HG02852 (cell line): ENCODE data around the gene CKMT1A.
"Not testable (repeated sequence)": the region's sequence is repeated elsewhere in the genome, so short reads cannot be mapped to it uniquely, and the experiment has no call there.

Experiments used
- ATAC-seq: cut with Tn5 transposase; IDR thresholded peaks from one replicate; pipeline ENCODE4 v1.9.1; 2021; ENCODE audit warnings: mild to moderate bottlenecking, moderate library complexity; ENCODE audit not compliant: unreplicated experiment

Gene CKMT1A

GRCh38 chr15:43693148-43694022 is at the start of gene CKMT1A:
TSS of gene CKMT1A (plus strand) at chr15:43693859. CDS start at chr15:43694051, 192 bp downstream.
- not testable (repeated sequence) for ATAC-seq

- no peak for ATAC-seq
These were observed 44.8 kb upstream of the CKMT1A start, which contains the start of gene CATSPER2 for GRCh38 chr15:43648649-43649429. TSS of gene CATSPER2 (minus strand) at chr15:43648844. CDS start at chr15:43648061, 783 bp downstream.

- not testable (repeated sequence) for ATAC-seq
These were observed 44.2 kb upstream of the CKMT1A start for GRCh38 chr15:43649430-43649926.

DNA sequence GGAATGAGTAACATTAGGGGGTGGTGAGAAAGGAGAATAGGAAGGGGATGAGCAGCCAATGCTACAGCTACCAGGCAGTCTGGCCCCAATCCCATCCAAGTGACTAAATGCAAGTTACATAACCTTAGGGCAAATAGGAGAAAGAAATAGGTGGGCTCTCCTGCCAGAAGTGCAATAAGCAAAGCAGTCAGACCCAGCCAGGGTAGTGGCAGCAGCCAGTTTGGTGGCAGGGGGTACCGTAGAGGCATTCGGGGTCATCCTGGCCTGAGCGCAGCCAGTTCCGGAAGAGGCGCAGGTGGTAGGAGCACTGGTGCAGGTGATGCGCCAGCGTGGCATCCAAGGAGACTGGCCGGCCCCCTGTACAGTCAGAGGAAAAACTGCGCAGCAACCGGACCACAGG is 33.9 kb upstream of the CKMT1A start:
- ATAC-seq = not testable (repeated sequence)

DNA sequence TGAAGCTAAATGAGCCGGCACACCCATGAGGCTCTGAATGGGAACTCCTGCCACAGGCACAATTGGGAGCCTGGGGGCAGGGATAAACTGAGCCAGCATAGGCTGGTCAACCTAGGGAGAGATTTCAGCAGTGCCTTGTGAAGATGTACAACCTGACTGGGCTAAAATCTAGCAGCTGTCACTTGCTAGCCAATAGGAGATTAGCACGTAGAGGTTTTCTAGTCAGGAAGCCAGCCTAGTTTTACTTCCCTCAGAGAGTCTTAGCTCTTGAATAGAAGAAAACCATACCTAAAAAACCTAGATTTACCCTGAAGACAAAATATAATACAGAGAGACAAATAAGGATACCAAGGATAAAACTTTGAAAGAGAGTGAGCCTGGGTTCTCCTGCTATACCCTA is 31.4 kb upstream of the CKMT1A start:
- not testable (repeated sequence) for ATAC-seq

- ATAC-seq = not testable (repeated sequence)
These were observed 30.3 kb upstream of the CKMT1A start for GRCh38 chr15:43663333-43663732.

DNA sequence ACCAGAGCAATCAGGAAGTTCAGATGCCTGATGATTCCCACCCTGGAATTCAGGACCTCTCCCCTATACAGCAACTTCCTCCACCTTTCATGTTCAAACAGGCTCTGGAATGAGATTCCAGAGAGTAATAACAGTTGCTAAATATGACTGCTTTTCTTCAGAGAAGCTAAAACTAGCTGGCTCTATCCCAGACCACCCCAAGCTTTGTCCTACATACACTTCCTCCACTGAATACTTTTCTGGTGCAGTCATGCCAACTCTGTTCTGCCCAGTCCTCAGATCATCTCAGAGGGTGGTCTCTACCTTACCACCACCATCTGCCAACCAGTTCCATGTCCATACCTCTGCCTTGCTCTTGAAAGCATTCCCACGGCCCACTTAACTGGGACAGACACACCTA is 27.5 kb upstream of the CKMT1A start:
- ATAC-seq = not testable (repeated sequence)

GRCh38 chr15:43674175-43674574 is 19.5 kb upstream of the CKMT1A start:
- not testable (repeated sequence) for ATAC-seq

DNA sequence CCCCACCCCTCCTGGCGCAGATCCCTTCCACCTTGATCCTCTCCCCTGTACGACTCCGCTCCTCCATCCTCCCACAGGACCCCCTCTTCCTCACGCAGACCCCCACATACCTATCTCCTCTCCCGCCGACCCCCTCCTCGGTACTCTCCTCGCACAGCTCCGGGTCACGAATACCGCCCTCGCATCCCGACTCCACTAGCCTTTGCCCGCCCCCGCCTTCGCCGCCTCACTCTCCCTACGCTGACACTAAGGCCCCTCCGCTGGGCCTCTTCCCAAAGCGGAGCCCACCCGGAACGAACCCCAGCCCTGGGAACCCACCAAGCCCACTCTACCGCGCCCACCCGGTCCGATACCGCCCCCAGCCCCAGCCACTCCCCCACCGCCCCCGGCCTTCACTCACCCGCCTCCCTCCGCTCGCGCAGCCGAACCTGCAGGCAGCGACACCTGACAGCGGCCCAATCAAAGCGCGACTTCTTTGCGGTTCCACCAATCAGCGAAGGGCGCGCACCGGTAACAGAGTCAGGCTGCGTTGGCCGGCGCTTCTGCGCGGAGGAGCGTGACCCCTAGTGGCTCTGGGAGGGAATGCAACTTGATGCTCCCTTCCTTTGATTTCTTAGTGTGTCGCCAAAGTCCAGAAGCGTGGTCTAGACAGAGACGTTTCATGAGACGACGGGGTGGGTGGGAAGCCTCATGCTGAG is 3.9 kb upstream of the CKMT1A start:
- peak; percentile 94 for ATAC-seq

- not testable (repeated sequence) for ATAC-seq
These were observed 980 bp upstream of the CKMT1A start for GRCh38 chr15:43692679-43693078.

DNA sequence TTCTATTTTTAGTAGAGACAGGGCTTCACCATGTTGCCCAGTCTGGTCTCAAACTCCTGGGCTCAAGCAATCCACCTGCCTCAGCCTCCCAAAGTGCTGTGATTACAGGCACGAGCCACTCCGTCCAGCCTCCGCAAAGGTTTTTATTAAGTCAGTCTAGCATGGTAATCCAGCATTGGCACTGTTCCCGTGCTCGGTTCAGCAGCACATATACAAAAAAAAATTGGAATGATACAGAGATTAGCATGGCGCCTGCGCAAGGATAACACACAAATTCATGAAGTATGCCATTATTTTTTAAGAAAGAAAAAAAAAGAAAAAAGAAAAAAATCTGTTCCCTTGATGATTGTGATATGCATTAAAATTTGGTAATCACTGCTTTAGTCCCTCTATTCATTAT is 8.5 kb downstream of the CKMT1A start:
- no peak for ATAC-seq

DNA sequence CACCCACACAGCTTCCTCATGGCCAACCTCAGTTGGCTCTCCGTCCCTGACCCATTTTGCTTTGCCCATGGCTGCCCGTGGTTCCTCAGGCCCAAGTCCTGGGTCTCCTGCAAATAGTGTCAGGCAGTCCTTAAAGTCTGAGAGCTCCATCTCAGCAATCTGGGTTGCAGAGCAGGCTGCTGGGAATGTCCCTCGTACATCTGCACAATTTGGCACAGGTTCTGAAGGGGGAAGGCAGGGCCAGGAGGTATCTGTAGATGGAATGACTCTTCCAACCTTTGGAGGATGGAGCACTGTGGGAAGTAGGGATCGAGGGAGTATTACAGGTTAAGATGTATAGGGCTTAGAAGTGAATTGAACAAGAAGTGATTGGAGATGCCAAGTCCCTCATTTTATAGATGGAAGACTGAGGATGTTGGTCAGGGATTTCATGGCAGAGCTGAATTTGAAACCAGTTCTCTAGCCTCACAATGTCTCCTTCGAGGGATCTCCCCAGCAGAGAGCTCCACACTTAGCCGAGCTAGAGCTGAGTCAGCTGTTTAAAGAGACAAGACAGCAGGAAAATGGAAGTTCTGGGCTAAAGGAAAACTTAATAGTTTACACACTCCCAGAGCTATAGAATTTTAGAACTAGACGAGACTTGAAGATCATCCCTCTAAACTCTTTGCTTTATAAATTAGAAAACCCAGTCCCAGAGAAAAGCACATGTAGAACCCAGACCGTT is 9.2 kb downstream of the CKMT1A start:
- ATAC-seq = no peak

GRCh38 chr15:43710431-43711131 is 16.9 kb downstream of the CKMT1A start:
- ATAC-seq = not testable (repeated sequence)

DNA sequence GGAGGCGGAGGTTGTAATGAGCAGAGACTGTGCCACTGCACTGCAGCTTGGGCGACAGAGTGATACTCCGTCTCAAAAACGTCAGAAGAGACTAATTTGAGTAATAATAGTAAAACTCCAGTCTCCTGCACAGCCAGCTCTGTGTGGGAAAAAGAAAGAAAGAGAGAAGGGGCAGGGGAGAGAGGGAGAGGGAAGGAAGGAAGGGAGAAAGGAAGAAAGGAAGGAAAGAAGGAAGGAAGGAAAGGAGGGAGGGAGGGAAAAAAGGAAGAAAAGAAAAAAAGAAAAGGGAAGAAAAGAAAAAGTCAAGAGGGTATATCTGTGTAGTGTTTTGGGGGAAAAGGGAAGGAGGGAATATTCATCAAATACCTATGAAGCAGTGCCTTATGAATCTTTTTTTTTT is 29.5 kb downstream of the CKMT1A start:
- no peak for ATAC-seq

- not testable (repeated sequence) for ATAC-seq
These were observed 32.6 kb downstream of the CKMT1A start for GRCh38 chr15:43726306-43726705.

DNA sequence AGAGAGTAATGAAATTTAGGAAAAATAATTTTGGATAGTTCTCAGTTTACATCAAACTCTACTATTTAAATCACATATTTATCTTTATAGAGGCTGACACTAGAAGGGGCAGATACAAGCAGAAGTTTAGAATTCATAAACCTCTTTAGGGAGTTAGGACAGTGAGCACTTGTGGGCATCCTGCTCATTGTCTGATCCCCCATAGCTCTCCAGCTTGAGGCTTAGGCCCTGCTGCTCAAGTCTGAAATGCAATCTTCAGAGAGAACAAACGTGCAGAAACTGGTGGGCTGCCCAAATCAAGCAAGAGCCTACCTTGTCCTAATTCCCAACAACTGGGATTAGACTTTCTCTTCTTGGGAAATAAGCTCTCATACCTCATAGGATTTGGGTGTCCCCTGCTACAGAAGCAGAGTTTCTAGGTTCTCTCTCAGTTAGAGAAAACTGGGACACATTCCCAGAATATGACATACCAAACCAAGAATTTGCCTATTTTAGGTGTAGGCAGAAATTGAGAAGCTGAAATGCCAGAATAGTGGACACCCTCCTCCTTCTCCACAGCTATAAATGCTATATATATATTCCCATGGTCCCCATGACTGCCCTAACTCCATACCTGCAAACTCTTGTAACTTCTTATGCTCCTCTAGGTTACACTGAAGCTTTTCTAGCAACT is 34.5 kb downstream of the CKMT1A start:
- ATAC-seq = not testable (repeated sequence)

DNA sequence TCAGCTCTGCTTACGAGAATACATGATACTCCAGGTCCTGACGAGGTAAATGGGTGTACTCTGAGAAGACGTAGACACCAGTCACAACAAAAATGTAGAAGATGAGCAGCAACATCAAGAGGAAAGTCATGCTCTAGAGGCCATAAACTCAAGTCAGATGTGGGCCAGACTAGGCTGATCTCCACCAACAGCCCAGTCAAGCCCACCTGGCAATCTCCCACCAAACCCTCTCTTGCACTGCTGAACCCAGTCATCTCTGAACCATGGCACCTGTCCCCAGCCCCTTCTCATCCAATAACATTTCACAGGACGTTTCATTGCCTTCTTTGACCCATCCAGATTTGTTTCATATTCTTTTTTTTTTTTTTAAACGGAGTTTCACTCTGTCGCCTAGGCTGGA is 41.8 kb downstream of the CKMT1A start:
- peak; percentile 54 for ATAC-seq

GRCh38 chr15:43746245-43746902 is 52.7 kb downstream of the CKMT1A start, which contains the start of gene PDIA3:
TSS of gene PDIA3 (plus strand) at chr15:43746438. CDS start at chr15:43746540, 102 bp downstream.
- peak; percentile 72 for ATAC-seq
